ENCODE measurements around the gene KRTAP5-2. TPM values are rescaled to one million over a fixed set of nuclear protein-coding genes. Genes with fewer than 3 reads are reported as not detected.

KRTAP5-2 gene
- polyA plus RNA-seq, 2 donors: not detected

DNA sequence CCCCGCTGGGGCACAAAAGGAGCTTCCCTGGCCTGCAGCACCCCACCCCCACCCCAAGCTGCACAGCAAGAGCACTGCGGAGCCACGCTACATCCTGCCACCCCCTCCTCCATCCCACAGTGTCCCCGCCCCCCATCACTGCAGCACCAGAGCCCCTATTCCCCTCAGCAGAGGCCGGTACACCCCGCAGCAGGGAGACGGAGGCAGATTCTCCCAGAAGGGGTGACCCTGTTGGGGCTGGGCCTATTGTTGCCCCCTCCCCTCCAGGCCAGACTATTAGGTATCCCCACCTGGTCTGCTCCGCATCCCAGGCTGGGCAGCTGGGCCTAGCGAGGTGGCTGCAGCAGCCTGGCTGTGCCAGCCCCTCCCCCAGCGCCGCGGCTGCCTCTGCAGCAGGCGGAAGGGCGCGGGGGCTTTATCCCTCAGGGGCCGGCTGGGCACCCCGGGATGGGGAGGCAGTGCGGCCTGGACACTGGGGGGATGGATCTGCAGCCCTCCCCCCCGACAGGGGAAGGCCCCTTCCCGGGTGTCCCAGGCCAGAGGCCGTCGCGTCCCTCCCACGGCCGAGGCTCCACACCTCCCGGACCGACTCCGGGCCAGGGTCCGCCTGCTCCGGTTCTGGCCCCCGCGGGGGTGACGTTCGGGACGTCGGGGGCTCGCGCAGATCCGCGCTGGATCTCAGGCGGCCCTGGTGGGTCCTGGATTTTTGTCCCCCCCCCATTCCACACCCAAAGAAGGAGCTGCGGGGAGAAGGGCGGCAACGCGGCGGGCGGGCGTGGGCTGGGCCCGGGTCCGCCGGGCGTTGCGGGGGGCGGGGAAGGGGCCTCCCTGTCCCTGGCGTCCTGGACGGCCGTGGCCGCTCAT, 27.0 kb downstream of the KRTAP5-2 start:
- Histone ChIP-seq H3K4me1 (ENCODE audit: control insufficient read depth in 2 of 2, insufficient read depth in 2 of 2, low read length in 1 of 2) (peaks cover 7 to 9% of the 10 kb centered on the region in 2 donors), H3K27me3 (ENCODE audit: control insufficient read depth in 1 of 2, insufficient read depth in 2 of 2, low read length in 2 of 2) (peaks cover 0 to 2% of the 10 kb centered on the region in 2 donors), H3K9me3 (ENCODE audit: control insufficient read depth in 2 of 2, insufficient read depth in 1 of 2, low read depth in 1 of 2, low read length in 1 of 2) (no peaks in the 10 kb centered on the region), H3K4me3 (ENCODE audit: low read depth in 1 of 2, low read length in 2 of 2) (peak overlapping the region; percentile 41 to 51), H3K27ac (ENCODE audit: low read depth in 2 of 2, low read length in 1 of 2) (peak overlapping the region; percentile 9 to 18), H3K36me3 (ENCODE audit: control insufficient read depth in 2 of 2, insufficient read depth in 2 of 2, low read length in 1 of 2) (no peaks in the 10 kb centered on the region)
- 12 to 14% methylated on average over 32 to 58 of the region's 58 CpGs for WGBS, 2 donors

DNA sequence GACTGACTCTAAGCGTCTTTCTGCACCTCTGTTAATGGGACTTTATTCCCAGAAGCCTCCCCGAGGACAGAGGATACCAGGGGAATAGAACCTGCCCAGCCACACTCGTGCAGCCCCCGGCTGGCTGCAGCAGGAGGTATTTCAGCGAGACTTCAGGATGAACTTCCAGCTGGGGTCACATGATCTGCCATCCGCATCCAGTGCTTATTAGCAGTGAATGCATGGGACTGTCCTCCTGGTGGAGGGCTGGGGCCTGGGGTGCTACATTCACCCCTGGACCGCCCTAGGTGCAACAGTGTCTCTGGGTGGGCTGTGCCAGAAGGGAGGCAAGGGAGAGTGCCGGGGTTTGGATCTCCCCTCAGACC, 27.6 kb downstream of the KRTAP5-2 start:
- Histone ChIP-seq H3K36me3 (ENCODE audit: control insufficient read depth in 2 of 2, insufficient read depth in 2 of 2, low read length in 1 of 2) (no peaks in the 10 kb centered on the region), H3K4me3 (ENCODE audit: low read depth in 1 of 2, low read length in 2 of 2) (no peak overlapping the region), H3K9me3 (ENCODE audit: control insufficient read depth in 2 of 2, insufficient read depth in 1 of 2, low read depth in 1 of 2, low read length in 1 of 2) (no peaks in the 10 kb centered on the region), H3K27me3 (ENCODE audit: control insufficient read depth in 1 of 2, insufficient read depth in 2 of 2, low read length in 2 of 2) (peaks cover 0 to 2% of the 10 kb centered on the region in 2 donors), H3K4me1 (ENCODE audit: control insufficient read depth in 2 of 2, insufficient read depth in 2 of 2, low read length in 1 of 2) (peaks cover 7 to 9% of the 10 kb centered on the region in 2 donors), H3K27ac (ENCODE audit: low read depth in 2 of 2, low read length in 1 of 2) (no peak overlapping the region)
- 77 to 79% methylated on average over 8 of the region's 8 CpGs for WGBS, 2 donors

DNA sequence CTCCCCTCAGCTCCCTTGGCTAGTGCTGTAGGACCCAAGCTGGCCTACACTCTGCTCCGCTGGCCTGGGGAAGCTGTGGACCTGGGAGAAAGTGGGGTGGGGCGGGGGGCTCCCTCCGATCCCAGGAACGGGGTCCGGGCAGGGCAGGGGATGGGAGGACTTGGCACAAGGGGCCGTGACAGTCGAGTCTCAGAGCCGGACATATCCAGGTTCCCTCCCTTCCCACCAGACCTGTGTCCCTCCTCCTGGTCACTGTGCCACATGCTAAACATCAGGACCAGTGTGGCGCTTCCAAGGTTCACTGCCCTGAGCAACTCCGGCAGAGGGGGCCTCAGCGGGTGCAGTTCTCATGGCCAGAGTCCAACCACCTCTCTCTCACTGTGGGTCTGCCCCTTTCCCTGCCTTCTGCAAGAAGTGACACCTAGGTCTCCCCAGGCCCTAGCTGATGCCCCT, 28.1 kb downstream of the KRTAP5-2 start:
- no peak overlapping the region for H3K27ac ChIP-seq (ENCODE audit: low read depth in 2 of 2, low read length in 1 of 2)
- WGBS, 2 donors: 68 to 72% methylated on average over 10 to 11 of the region's 11 CpGs
- H3K27me3 ChIP-seq (ENCODE audit: control insufficient read depth in 1 of 2, insufficient read depth in 2 of 2, low read length in 2 of 2): peaks cover 0 to 2% of the 10 kb centered on the region in 2 donors
- no peaks in the 10 kb centered on the region for H3K36me3 ChIP-seq (ENCODE audit: control insufficient read depth in 2 of 2, insufficient read depth in 2 of 2, low read length in 1 of 2)
- peaks cover 7 to 9% of the 10 kb centered on the region in 2 donors for H3K4me1 ChIP-seq (ENCODE audit: control insufficient read depth in 2 of 2, insufficient read depth in 2 of 2, low read length in 1 of 2)
- H3K4me3 ChIP-seq (ENCODE audit: low read depth in 1 of 2, low read length in 2 of 2): no peak overlapping the region
- H3K9me3 ChIP-seq (ENCODE audit: control insufficient read depth in 2 of 2, insufficient read depth in 1 of 2, low read depth in 1 of 2, low read length in 1 of 2): no peaks in the 10 kb centered on the region

DNA sequence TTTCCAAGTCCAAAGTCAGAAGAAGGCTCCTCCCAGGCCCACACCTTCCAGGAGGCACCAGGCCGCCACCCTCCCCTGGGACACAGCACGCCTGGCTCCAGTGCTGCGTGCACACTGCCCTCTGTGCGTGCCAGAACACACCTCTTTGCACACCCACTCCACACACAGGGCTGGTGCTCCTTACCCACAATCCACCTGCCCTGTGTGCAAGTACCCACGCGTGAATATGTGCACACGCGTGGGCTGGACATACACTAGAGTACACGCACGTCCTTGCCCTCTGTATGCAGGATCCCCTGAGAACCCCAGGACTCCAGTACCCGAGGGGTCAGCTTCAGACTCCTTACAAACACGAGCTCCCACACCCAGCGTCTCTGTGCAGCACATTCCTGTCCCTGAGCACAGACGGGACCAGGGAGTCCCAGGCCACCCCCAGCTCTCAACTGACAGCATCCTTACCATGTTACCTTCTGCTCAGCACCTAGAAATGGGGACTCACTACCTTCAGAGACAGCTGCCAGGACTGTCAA, 28.8 kb downstream of the KRTAP5-2 start:
- no peak overlapping the region for H3K4me3 ChIP-seq (ENCODE audit: low read depth in 1 of 2, low read length in 2 of 2)
- WGBS, 2 donors: 58% methylated on average over 14 of the region's 14 CpGs
- peaks cover 0 to 2% of the 10 kb centered on the region in 2 donors for H3K27me3 ChIP-seq (ENCODE audit: control insufficient read depth in 1 of 2, insufficient read depth in 2 of 2, low read length in 2 of 2)
- H3K4me1 ChIP-seq (ENCODE audit: control insufficient read depth in 2 of 2, insufficient read depth in 2 of 2, low read length in 1 of 2): peaks cover 4 to 9% of the 10 kb centered on the region in 2 donors
- no peaks in the 10 kb centered on the region for H3K36me3 ChIP-seq (ENCODE audit: control insufficient read depth in 2 of 2, insufficient read depth in 2 of 2, low read length in 1 of 2)
- no peaks in the 10 kb centered on the region for H3K9me3 ChIP-seq (ENCODE audit: control insufficient read depth in 2 of 2, insufficient read depth in 1 of 2, low read depth in 1 of 2, low read length in 1 of 2)
- H3K27ac ChIP-seq (ENCODE audit: low read depth in 2 of 2, low read length in 1 of 2): no peak overlapping the region

DNA sequence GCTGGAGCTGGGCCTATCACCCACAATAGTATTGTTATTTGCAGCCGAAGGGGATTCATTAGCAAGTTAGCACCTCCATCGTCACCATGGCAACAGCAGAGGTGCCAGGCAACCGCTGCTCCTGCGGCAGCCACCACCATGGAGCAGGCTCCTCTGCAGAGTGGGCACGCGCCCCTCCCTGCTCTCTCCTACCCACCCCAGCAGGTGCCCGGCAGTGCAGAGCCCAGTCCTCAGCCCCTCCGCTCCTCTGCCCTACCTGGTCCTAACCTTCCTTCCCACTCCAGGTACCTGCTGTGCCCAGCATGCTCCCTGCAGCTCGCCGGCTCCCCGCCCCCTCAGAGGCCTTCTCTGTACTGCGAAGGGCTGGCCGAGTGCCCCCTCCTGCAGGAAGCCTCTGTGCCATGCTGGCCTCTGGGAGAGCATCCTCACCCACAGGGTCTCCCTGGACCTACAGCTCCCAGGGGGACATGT, 29.6 kb downstream of the KRTAP5-2 start:
- Histone ChIP-seq H3K4me3 (ENCODE audit: low read depth in 1 of 2, low read length in 2 of 2) (no peak overlapping the region), H3K36me3 (ENCODE audit: control insufficient read depth in 2 of 2, insufficient read depth in 2 of 2, low read length in 1 of 2) (no peaks in the 10 kb centered on the region), H3K27ac (ENCODE audit: low read depth in 2 of 2, low read length in 1 of 2) (no peak overlapping the region), H3K27me3 (ENCODE audit: control insufficient read depth in 1 of 2, insufficient read depth in 2 of 2, low read length in 2 of 2) (peaks cover 0 to 2% of the 10 kb centered on the region in 2 donors), H3K4me1 (ENCODE audit: control insufficient read depth in 2 of 2, insufficient read depth in 2 of 2, low read length in 1 of 2) (peaks cover 4 to 10% of the 10 kb centered on the region in 2 donors), H3K9me3 (ENCODE audit: control insufficient read depth in 2 of 2, insufficient read depth in 1 of 2, low read depth in 1 of 2, low read length in 1 of 2) (no peaks in the 10 kb centered on the region)
- 55 to 65% methylated on average over 13 of the region's 13 CpGs for WGBS, 2 donors

DNA sequence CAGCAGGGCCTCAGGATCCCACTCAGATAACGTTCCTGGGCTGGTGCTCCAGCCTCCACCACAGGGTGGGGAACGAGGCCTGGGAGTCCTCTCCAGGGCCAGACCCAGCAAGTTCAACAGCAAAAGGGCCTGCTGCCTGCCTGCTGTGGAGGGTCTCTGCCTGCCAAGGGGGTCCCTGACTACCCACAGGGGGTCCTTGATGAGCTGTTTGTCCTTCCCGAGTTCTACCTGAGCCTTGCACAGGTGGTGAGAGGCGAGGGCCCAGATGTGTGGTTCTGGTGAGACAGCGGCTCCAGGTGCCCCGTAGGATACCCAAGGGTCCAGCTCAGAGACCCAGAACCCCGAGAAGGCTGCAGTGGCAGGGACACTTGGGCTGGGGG, 30.4 kb downstream of the KRTAP5-2 start:
- no peaks in the 10 kb centered on the region for H3K9me3 ChIP-seq (ENCODE audit: control insufficient read depth in 2 of 2, insufficient read depth in 1 of 2, low read depth in 1 of 2, low read length in 1 of 2)
- no peaks in the 10 kb centered on the region for H3K36me3 ChIP-seq (ENCODE audit: control insufficient read depth in 2 of 2, insufficient read depth in 2 of 2, low read length in 1 of 2)
- H3K27me3 ChIP-seq (ENCODE audit: control insufficient read depth in 1 of 2, insufficient read depth in 2 of 2, low read length in 2 of 2): no peaks in the 10 kb centered on the region
- H3K27ac ChIP-seq (ENCODE audit: low read depth in 2 of 2, low read length in 1 of 2): no peak overlapping the region
- H3K4me1 ChIP-seq (ENCODE audit: control insufficient read depth in 2 of 2, insufficient read depth in 2 of 2, low read length in 1 of 2): peaks cover 4 to 11% of the 10 kb centered on the region in 2 donors
- no peak overlapping the region for H3K4me3 ChIP-seq (ENCODE audit: low read depth in 1 of 2, low read length in 2 of 2)
- WGBS, 2 donors: 72 to 76% methylated on average over 7 of the region's 7 CpGs

DNA sequence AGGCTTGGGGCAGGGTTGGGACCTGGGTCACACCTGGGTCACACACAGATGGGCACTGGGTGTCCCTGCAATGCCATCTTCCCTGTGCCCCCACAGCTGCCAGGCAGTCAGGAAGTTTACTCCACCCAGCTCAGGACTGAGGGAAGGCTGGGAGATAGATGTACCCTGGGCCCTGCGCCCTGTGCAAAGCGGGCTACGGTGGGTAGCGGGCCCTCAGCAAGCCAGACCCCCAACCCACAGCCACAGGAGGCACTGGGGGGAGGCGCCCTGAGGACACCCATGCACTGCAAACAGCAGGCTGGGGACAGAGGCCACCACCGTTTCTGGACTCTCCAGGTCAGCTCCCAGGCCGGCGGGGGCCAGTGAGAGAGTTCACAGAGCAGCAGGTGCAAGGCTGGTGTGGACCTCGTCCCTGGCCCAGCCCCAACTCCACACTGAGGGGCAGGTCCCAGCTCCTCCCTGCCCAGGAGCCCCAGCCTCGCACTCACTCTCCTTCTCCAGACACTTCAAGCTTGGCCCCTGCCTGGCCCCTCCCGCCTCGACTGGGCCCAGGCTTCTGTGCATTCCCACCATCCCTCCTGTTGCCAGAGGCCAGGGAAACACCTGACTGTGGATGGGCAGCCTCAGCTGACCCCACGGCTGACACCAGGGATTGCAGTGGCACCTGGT, 30.9 kb downstream of the KRTAP5-2 start:
- Histone ChIP-seq H3K36me3 (ENCODE audit: control insufficient read depth in 2 of 2, insufficient read depth in 2 of 2, low read length in 1 of 2) (no peaks in the 10 kb centered on the region), H3K27ac (ENCODE audit: low read depth in 2 of 2, low read length in 1 of 2) (no peak overlapping the region), H3K9me3 (ENCODE audit: control insufficient read depth in 2 of 2, insufficient read depth in 1 of 2, low read depth in 1 of 2, low read length in 1 of 2) (no peaks in the 10 kb centered on the region), H3K27me3 (ENCODE audit: control insufficient read depth in 1 of 2, insufficient read depth in 2 of 2, low read length in 2 of 2) (no peaks in the 10 kb centered on the region), H3K4me3 (ENCODE audit: low read depth in 1 of 2, low read length in 2 of 2) (no peak overlapping the region), H3K4me1 (ENCODE audit: control insufficient read depth in 2 of 2, insufficient read depth in 2 of 2, low read length in 1 of 2) (peaks cover 4 to 11% of the 10 kb centered on the region in 2 donors)
- WGBS, 2 donors: 70 to 71% methylated on average over 13 of the region's 13 CpGs

DNA sequence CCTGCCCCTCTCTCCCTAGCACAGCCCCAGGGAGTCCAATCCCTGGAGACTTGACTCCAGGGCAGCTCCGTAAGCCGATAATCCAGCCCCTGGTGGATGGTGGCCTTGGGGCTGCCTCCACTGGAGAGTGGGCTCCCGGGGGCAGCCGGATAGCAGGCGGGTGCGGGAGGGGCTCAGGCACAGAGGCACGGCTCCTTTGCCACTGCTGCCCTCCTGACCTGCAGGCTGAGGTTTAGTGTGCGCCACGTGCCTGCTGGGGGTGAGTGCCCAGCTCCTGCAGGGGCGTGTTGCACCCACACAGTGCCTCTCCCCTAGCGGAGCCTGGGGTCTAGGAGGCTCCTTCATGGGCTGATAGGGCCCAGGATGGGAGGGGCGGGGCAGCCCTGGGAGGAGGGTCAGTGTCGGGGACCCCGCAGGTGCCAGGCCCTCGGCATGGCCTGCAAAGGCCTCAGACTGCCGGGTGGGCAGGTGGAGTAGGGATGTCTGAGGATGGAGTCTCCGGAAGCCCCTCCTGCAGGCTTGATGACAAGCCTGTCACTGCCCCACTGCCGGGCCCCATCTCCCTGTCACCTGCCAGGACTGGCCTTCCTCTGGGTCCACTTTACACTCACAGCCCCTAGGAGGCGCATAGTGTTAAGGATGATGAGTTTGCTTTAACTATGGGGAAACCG, 31.6 kb downstream of the KRTAP5-2 start:
- Histone ChIP-seq H3K27ac (ENCODE audit: low read depth in 2 of 2, low read length in 1 of 2) (no peak overlapping the region), H3K9me3 (ENCODE audit: control insufficient read depth in 2 of 2, insufficient read depth in 1 of 2, low read depth in 1 of 2, low read length in 1 of 2) (no peaks in the 10 kb centered on the region), H3K27me3 (ENCODE audit: control insufficient read depth in 1 of 2, insufficient read depth in 2 of 2, low read length in 2 of 2) (no peaks in the 10 kb centered on the region), H3K4me1 (ENCODE audit: control insufficient read depth in 2 of 2, insufficient read depth in 2 of 2, low read length in 1 of 2) (peaks cover 4 to 11% of the 10 kb centered on the region in 2 donors), H3K36me3 (ENCODE audit: control insufficient read depth in 2 of 2, insufficient read depth in 2 of 2, low read length in 1 of 2) (no peaks in the 10 kb centered on the region), H3K4me3 (ENCODE audit: low read depth in 1 of 2, low read length in 2 of 2) (no peak overlapping the region)
- 73 to 77% methylated on average over 20 of the region's 20 CpGs for WGBS, 2 donors

DNA sequence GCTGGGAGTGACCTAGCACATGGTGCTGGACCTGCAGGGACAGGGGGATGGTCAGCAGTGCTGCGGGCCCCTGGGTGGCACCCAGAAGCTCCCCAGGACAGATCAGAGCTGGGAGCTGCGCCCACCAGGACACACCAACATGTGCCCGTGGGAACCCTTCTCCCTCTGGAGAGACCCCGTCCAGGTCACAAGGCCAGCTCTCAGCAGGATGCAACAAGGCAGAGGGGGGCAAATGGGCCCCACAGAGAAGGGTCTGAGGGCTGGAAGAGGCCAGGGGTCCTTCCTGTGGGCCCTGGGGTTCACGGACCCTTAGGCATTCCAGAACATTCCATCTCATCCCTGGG, 32.2 kb downstream of the KRTAP5-2 start:
- 72 to 80% methylated on average over 5 of the region's 5 CpGs for WGBS, 2 donors
- Histone ChIP-seq H3K27ac (ENCODE audit: low read depth in 2 of 2, low read length in 1 of 2) (no peak overlapping the region), H3K9me3 (ENCODE audit: control insufficient read depth in 2 of 2, insufficient read depth in 1 of 2, low read depth in 1 of 2, low read length in 1 of 2) (no peaks in the 10 kb centered on the region), H3K36me3 (ENCODE audit: control insufficient read depth in 2 of 2, insufficient read depth in 2 of 2, low read length in 1 of 2) (no peaks in the 10 kb centered on the region), H3K27me3 (ENCODE audit: control insufficient read depth in 1 of 2, insufficient read depth in 2 of 2, low read length in 2 of 2) (no peaks in the 10 kb centered on the region), H3K4me3 (ENCODE audit: low read depth in 1 of 2, low read length in 2 of 2) (no peak overlapping the region), H3K4me1 (ENCODE audit: control insufficient read depth in 2 of 2, insufficient read depth in 2 of 2, low read length in 1 of 2) (peaks cover 2 to 9% of the 10 kb centered on the region in 2 donors)

Measured in esophagus (tissue), 2 donors.